GM21423 (cell line): ENCODE data around the gene KCNQ1OT1.
"Not testable (repeated sequence)": the region's sequence is repeated elsewhere in the genome, so short reads cannot be mapped to it uniquely, and the experiment has no call there.

Experiments used
- ATAC-seq: cut with Tn5 transposase; IDR thresholded peaks from one replicate; pipeline ENCODE4 v1.9.1; 2021; ENCODE audit warnings: mild to moderate bottlenecking, moderate library complexity; ENCODE audit not compliant: unreplicated experiment

Gene KCNQ1OT1

DNA sequence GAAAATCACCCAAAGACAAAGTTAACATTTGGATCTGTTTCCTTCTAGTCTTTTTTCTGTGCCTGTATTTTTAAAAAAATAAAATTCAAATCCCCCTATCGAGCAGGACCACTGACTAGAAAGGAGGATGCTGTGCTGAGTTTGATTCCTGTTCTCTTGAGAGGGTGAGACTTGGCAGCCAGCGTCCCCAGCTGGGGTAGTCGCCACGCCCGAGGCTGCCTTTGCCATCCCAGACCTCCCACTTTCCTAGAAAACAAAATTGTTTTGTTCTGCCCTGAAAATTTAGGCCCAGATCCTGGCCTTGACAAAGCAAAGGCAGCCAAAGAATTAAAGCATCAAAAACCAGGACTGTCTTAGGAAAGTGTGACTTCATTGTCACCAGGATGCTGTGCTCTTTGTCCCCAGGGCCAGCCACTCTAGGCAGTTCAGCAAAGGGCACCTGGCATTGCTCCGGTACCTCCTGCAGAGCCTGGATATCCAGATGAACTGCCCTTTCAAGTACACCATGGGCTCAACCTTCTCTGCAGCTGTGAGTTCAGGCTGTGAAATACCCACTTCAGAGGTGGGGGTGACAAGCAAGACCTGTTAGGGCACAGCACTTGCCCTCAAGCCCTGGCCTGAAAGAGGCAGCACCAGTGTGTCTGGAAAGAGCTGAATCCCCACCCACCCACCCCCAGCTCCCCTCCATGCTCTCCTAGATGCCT, 44.6 kb downstream of the KCNQ1OT1 start:
- no peak for ATAC-seq

- ATAC-seq, result no peak
These were observed 45.7 kb downstream of the KCNQ1OT1 start for GRCh38 chr11:2653930-2654739.

DNA sequence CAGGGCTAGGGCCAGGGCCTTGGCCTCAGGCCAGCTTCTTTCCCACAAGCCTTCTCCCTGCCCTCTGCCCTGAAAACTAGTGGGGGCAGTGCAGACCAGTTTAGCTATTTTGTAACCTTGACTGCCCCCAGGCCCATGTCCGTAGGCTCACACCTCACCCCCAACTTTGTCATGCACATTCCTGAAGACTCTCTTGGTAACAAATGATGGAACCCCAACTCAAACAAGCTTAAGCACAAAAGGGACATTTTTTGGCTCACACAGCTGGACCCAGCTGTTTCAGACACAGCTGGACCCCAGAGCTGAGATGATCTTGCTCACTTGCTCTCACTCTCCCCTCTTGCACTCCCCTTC, 46.6 kb downstream of the KCNQ1OT1 start:
- no peak for ATAC-seq

DNA sequence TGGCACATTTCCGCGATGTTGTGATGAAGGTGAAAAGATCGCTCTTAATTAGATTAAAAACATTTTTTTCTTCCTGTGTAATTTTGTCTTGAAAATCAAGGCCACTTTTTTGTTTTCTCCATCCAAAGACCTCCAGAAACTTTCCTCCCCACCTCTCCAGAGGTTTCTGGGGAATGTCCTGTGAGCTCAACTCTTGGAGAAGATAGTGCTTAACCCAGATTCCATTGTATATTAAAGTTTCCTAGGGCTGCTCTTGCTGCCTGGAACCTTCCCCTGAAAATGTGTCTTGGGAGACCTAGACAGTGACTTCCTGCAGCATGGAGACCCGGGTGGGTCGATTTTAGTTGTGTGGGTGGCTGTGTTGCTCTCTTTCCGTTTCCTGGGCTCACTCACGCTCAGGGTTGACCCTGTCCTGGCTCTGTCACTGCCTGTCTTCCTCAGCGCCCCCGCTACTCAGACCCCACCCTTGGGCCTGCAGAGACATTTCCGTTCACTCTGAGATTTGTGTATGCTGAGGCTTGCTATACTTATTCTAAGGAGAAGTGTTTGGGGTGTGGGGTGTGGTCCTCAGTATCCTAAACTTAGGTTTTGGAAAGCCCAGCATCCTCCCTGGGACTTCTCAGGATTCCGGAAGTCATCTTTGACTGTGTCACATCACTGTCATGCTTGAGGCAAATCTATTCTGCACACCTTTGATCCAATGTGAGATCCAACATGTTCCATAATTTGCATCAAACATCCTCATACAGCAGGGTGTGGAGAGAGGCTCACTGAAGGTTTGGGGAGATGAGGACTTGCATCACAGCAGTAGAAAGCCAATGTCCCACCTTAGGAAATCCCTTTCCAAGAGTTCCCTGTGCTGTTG, 47.2 kb downstream of the KCNQ1OT1 start:
- ATAC-seq, result no peak

GRCh38 chr11:2651826-2652271, 47.9 kb downstream of the KCNQ1OT1 start:
- ATAC-seq, result no peak

- ATAC-seq, result no peak
These were observed 48.7 kb downstream of the KCNQ1OT1 start for GRCh38 chr11:2651054-2651617.

DNA sequence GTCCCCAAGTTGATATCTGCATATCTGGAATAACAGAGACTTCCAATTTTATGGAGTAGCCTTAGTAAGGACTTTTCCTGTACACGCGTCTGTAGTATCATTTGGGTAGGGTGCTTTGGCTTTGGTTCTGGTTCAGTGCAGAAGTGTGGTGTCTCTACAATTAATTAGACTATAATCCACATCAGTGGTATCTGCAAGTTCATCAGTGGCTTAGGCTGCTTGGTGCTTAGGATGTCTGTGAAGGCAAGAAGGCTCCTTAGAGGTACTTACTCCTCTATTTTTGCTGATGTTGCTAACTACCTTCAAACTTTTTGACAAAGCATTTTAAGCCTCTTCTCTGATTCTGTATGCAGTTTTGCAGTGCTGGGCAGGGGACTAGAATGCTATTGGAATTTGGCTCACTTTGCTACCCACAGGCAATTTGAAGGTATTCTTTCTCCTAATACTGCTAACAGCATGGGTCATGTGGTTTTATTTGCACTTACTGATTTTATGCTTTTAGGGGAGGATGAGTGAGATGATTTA, 49.4 kb downstream of the KCNQ1OT1 start:
- no peak for ATAC-seq

- ATAC-seq, result no peak
These were observed 49.9 kb downstream of the KCNQ1OT1 start for GRCh38 chr11:2649848-2650247.

DNA sequence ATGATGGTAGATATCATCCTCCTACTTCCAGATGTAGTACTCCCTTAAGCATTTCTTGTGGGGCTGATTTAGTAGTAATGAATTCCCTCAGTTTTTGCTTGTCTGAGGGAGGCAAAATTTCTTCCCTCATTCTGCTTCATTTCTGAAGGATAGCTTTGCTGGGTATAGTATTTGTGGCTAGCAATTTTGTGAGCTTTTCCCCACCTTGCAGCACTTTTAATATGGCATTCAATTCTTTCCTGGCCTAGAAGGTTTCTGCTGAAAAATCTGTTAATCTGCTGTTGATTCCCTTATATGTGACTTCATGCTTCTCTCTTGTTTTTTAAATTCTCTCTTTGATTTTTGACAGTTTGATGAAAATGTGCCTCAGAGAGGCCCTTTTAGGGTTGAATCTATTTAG, 50.4 kb downstream of the KCNQ1OT1 start:
- no peak for ATAC-seq

DNA sequence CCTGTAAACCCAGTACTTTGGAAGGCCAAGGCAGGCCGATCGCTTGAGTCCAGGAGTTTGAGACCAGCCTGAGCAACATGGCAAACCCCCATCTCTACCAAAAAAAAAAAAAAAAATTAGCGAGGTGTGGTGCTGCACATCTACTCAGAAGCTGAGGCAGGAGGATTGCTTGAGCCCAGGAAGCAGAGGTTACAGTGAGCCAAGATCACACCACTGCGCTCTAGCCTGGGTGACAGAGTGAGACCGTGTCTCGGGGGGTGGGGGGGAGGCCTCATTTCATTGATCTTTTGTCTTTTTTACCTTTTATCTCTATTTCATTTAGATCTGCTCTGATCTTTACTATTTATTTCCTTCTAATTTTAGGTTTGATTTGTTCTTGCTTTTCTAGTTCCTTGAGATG, 51.8 kb downstream of the KCNQ1OT1 start:
- ATAC-seq, result no peak

DNA sequence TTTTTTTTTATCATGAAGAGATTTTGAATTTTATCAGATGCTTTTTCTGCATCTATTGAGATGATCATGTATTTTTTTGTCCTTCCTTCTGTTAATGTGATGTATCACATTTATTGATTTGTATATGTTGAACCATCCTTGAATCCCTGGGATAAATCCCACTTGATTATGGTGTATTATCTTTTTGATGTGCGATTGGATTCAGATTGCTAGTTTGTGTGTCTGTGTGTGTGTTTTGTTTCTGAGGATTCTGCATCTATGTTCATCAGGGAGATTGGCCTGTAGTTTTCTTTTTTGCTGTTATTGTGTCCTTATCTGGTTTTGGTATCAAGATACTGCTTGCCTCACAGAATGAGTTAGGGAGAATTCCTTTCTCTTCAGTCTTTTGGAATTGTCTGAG, 52.6 kb downstream of the KCNQ1OT1 start:
- ATAC-seq, result no peak

GRCh38 chr11:2645779-2646118, 54.0 kb downstream of the KCNQ1OT1 start:
- ATAC-seq, result no peak

DNA sequence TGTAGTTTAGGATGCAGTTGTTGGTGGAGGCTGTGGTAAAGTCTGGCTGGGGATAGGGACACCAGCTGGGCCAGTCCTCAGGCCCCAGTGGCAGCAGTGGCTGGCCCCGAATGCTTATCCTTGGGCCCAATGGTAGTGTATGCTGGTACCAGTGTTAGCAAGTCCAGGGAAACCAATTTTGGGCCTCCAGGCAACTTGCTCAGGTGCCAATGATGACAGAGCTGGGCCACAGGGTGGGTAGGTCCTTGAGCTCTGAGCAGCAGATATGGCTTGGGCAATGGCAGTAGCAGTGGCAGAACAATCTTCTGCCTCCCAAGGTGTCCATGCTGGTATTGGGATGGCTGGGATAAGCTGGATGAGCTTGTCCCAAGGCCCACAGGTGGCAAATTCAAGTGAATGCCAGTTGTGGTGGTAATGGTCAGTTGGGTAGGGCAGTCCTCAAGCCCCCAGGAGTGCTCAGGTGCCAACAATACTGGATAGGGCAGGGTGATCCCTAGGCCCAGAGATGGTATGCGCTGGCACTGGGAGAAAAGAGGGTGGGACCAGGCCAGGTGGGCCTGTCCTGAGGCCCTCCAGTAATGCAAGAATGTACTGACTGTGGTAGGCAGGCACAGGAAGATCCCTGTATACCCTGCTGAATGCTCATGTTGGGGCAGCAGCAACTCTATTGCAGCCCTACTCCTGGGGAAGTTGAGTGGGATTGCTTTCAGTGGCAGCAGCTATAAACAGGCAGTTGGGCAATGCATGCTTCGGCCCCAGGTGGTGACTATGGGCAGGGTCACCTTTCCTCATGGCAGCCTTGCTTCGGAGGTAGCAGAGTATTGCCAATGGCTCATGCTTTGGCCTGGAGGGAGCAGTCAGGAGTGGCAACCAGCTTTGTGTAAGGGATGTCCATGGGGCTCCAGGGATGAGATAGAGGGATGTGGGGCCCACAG, 54.7 kb downstream of the KCNQ1OT1 start:
- no peak for ATAC-seq

DNA sequence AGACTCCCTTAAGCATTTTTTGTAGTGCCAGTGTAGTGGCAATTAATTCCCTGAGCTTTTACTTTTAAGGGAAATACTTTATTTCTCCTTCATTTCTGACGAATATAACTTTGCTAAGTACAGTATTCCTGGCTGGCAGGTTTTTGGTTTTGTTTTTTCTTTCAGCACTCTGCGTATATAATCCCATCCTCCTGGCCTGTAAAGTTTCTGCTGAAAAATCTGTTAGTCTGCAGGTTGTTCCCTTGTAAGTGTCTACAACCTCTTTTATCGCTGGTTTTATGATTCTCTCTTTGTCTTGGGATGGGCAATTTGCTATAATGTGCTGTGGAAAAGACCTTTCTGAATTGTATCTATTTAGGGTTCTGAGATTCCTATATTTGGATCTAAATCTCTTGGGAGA, 56.0 kb downstream of the KCNQ1OT1 start:
- no peak for ATAC-seq

DNA sequence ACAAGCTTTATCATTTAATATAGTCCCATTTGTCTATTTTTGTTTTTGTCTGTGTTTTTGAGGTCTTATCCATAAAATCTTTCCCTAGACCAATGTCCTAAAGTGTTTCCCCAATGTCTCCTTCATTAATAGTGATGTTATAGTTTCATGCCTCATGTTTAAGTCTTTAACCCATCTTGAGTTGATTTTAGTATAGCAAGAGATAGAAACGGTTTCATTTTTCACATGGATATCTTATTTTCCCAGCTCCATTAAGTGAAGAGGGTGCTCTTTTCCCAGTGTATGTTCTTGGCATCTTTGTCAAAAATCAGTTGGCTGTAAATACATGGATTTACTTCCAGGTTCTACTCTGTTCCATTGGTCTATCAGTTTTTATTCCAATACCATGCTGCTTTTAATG, 58.2 kb downstream of the KCNQ1OT1 start:
- ATAC-seq, result no peak

- not testable (repeated sequence) for ATAC-seq
These were observed 60.0 kb downstream of the KCNQ1OT1 start for GRCh38 chr11:2639763-2640162.

DNA sequence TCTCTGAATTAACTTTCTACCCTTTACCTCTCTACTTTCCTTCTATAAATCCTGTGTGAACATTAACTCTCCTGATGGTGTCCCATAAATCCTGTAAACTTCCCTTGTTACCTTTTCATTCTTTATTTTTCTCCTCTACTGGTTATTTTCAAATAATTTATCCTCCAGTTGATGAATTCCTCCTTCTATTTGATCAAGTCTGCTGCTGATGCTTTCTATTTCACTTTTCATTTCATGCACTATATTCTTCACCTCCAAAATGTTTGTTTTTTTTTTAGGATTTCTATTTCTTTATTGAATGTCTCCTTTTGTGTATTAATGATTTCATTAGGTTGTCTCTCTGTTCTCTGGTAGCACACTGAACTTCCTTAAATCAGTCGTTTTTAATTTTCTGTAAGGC, 68.6 kb downstream of the KCNQ1OT1 start:
- ATAC-seq, result no peak

DNA sequence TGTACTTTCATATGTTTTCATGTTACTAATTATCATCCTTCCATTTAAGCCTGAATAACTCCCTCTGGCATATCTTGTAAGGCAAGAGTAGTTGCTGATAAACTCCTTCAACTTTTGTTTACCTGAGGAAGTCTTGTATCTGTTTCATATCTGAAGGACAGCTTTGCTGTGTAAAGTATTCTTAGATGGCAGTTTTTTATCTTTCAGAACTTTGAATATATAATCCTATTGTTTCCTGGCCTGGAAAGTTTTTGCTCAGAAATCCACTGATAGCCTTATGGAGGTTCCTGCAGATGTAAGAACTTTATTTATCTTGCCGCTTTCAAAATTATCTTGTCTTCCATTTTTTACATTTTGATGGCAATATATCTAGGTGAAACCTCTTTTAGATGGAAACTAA, 69.1 kb downstream of the KCNQ1OT1 start:
- ATAC-seq, result no peak

DNA sequence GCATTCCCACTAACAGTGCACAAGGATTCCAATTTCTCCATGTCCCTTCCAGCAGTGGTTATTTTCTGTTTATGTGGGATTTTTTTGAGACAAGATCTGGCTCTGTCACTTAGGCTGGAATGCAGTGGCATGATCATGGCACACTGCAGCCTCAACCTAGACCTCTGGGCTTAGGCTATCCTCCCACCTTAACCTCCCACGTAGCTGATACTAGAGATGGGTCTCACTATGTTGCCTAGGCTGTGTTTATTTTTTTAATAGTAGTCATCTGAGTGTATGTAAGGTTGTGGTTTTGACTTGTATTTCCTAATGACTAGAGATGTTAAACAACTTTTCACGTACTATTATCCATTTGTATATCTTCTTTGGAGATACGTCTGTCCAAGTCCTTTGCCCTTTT, 74.6 kb downstream of the KCNQ1OT1 start:
- ATAC-seq, result no peak

DNA sequence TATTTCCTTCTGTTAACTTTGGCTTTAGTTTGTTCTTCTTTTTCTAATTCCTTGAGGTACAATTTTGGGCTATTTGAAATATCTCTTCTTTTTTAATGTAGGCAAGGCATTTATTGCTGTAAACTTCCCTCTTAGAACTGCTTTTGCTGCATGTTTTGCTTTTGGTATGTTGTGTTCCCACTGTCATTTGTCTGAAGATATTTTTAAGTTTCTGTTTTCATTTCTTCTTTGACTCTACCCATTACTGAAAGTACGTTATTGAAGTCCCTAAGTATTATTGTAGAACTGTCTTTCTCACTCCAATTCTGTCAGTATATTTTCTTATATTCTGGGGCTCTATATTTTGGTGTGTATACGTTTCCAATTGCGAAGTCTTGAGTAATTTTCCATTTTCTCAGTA, 77.9 kb downstream of the KCNQ1OT1 start:
- ATAC-seq, result no peak
